T-helper 2 cell treated with Interferon-gamma antibody and Interleukin-4, amounts not matched to agents 5 μg/mL and 100 μg/mL, for 36 hours (primary cell): Measurements from ENCODE around the gene RAP2C.

Experiments
- DNase-seq: peaks from one replicate; pipeline ENCODE4 v3.0.0; 2021; ENCODE audit warnings: low spot score
- H3K27ac Mint-ChIP-seq: one replicate; pipeline ENCODE4 v1.8.0; 2021; ENCODE audit warnings: mild to moderate bottlenecking, mixed read lengths
- H3K27me3 Mint-ChIP-seq: one replicate; pipeline ENCODE4 v1.8.0; 2021; ENCODE audit warnings: low read depth, mixed read lengths
- H3K36me3 Mint-ChIP-seq: one replicate; pipeline ENCODE4 v1.8.0; 2021; ENCODE audit warnings: low read depth, mixed read lengths
- H3K4me1 Mint-ChIP-seq: one replicate; pipeline ENCODE4 v1.8.0; 2021; ENCODE audit warnings: low read depth, mixed read lengths
- H3K4me3 Mint-ChIP-seq: one replicate; pipeline ENCODE4 v1.8.0; 2022; ENCODE audit warnings: mild to moderate bottlenecking, moderate library complexity, mixed read lengths
- H3K9me3 Mint-ChIP-seq: one replicate; pipeline ENCODE4 v1.8.0; 2021; ENCODE audit warnings: mixed read lengths

Gene RAP2C

DNA sequence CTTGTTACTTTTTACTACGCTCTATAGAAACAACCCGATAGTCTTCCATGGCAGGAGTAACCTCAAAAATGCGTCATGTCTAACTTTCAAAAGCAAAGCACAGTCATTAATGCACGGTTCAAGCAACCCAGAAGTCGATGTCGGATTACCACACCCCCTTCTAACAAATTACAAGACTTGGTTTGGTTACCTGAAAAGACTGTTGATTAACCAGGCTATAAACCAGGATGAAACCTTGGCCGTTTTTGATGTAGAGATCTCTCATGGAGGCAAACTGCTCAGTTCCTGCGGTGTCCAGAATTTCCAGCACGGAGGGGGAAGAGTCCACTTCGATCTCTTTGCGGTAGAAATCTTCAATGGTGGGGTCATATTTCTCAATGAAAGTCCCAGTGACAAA, 2.4 kb downstream of the RAP2C start:
- H3K4me1 Mint-ChIP-seq, result peaks cover 24% of the 10 kb centered on the region
- H3K4me3 Mint-ChIP-seq, result peak overlapping the region; percentile 86
- DNase-seq, result peak; percentile 24
- H3K9me3 Mint-ChIP-seq, result no peaks in the 10 kb centered on the region
- no peaks in the 10 kb centered on the region for H3K27me3 Mint-ChIP-seq
- H3K27ac Mint-ChIP-seq, result peak overlapping the region; percentile 98
- H3K36me3 Mint-ChIP-seq, result peaks cover 25% of the 10 kb centered on the region

DNA sequence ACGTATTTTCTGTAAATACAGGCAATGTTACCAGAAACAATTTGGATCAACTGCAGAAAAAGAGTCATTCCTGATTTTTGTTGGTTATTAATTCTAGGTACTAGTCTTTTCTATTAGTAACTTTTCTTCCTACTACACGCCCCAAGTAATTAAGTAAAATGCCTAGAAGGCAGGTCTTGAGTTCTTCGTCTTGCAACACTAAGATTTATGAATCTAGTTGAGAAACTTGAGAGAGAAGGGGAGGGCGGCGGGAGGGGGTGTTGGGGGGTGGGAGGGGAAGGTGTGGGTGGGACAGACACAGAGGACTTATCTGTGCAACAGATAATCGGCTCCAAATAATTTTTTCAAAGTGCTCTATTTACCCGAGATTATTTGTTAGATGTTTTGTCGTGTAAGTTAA, 3.0 kb downstream of the RAP2C start:
- Mint-ChIP-seq H3K36me3 (peaks cover 27% of the 10 kb centered on the region), H3K4me3 (peak overlapping the region; percentile 86), H3K27ac (peak overlapping the region; percentile 98), H3K4me1 (peaks cover 25% of the 10 kb centered on the region), H3K27me3 (no peaks in the 10 kb centered on the region), H3K9me3 (no peaks in the 10 kb centered on the region)
- DNase-seq, result no peak

DNA sequence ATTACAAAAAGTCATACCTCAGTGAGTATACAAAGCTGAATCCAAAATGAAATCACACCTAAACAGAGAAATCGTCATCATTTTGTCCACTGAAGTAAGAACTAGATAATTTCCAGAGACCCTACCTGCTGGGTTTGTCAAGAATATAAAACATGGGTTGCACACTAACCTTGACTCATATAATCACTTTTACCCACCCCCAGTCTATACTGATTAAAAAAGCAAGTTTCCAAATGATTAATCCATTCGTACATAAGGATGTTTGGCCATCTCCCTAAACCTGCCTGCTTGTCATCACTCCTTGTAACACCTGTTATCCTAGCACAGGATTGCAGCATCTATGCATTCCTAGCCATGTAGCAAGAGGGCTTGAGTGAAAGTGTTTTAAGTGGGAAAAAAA, 4.7 kb downstream of the RAP2C start:
- H3K27me3 Mint-ChIP-seq, result no peaks in the 10 kb centered on the region
- no peak overlapping the region for H3K27ac Mint-ChIP-seq
- H3K36me3 Mint-ChIP-seq, result peaks cover 35% of the 10 kb centered on the region
- no peaks in the 10 kb centered on the region for H3K9me3 Mint-ChIP-seq
- H3K4me1 Mint-ChIP-seq, result peaks cover 32% of the 10 kb centered on the region
- no peak for DNase-seq
- peak overlapping the region; percentile 68 for H3K4me3 Mint-ChIP-seq

DNA sequence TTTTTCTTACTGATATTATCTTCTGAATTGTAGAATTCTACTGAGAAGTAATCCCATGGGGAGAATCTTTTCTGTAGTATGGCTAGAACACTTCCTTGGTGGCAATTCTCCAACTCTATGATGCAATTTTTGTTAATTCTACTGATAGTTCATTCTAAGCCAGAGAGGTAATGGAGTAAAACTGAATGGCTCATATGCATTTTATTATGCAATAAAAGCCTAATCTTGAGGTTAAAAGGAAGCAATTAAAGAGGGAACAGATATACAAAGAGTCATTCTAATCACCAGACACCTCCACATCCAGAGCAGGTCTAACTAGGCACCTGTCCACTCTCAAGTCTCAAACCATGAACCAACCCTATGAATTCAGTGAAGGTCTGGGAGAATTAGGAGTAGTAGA, 9.7 kb downstream of the RAP2C start:
- no peak overlapping the region for H3K4me3 Mint-ChIP-seq
- H3K36me3 Mint-ChIP-seq, result peaks cover 31% of the 10 kb centered on the region
- no peak overlapping the region for H3K27ac Mint-ChIP-seq
- no peak for DNase-seq
- no peaks in the 10 kb centered on the region for H3K9me3 Mint-ChIP-seq
- peaks cover 25% of the 10 kb centered on the region for H3K4me1 Mint-ChIP-seq
- no peaks in the 10 kb centered on the region for H3K27me3 Mint-ChIP-seq

DNA sequence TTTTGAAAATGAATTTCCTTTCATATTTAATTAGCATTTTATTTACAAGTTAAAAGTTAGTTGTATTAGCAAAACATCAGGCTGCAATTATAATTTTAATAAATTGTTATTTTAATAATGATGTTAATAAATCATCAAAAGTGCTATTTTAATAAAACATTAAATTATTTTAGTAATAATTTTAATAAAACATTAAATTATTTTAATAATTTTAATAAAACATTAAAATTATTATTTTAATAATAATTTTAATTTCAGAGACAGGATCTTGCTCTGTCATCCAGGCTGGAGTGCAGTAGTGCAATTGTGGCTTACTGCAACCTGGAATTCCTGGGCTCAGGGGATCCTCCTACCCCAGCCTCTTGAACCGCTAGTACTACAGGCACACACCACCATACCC, 10.8 kb downstream of the RAP2C start:
- Mint-ChIP-seq H3K36me3 (peaks cover 22% of the 10 kb centered on the region), H3K27ac (no peak overlapping the region), H3K27me3 (no peaks in the 10 kb centered on the region), H3K9me3 (no peaks in the 10 kb centered on the region), H3K4me1 (peaks cover 22% of the 10 kb centered on the region), H3K4me3 (no peak overlapping the region)
- DNase-seq, result no peak

DNA sequence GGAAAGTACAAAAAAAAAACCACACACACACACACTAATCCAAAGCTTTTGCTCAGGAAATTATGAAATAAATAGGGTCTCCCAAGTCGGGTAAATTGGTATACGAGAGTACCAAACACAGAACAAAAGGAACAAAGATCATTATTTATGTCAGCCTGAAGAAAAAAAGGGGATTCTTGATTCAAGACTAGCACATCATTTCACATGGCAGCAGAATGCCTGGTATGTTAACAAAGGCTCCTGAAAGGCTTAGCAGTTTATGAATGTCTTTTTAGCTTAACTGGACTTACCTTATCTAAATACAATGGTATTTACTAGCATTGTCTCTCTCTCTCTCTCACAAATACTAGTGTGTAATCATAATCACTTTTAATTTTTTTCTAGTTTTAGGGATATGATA, 11.3 kb downstream of the RAP2C start:
- Mint-ChIP-seq H3K27ac (no peak overlapping the region), H3K36me3 (peaks cover 23% of the 10 kb centered on the region), H3K4me1 (peaks cover 22% of the 10 kb centered on the region)

DNA sequence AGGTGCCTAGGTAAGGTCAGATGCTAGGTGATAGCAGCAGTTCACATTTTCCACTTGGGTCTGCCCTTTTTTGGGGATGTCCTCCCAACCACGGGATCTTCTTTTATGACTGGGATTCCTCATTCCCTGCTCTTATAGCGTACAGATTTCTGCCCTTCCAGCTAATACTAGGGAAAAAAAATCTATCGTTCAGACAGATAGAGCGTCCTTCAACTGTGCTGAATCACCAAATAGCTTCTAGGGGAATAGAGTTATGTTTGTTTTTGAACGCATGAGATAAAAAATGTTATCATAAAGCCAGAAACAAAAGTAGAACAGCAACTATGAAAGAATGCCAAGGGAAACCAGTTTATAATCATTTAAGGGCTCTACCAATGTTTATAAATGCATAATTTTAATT, 13.0 kb downstream of the RAP2C start:
- Mint-ChIP-seq H3K27ac (no peak overlapping the region), H3K9me3 (no peaks in the 10 kb centered on the region), H3K36me3 (peaks cover 12% of the 10 kb centered on the region), H3K27me3 (no peaks in the 10 kb centered on the region), H3K4me1 (peaks cover 16% of the 10 kb centered on the region), H3K4me3 (no peak overlapping the region)
- no peak for DNase-seq

More for the DNA sequence above, 11.3 kb downstream of the RAP2C start:
- no peaks in the 10 kb centered on the region for H3K9me3 Mint-ChIP-seq
- no peaks in the 10 kb centered on the region for H3K27me3 Mint-ChIP-seq
- no peak overlapping the region for H3K4me3 Mint-ChIP-seq
- no peak for DNase-seq

DNA sequence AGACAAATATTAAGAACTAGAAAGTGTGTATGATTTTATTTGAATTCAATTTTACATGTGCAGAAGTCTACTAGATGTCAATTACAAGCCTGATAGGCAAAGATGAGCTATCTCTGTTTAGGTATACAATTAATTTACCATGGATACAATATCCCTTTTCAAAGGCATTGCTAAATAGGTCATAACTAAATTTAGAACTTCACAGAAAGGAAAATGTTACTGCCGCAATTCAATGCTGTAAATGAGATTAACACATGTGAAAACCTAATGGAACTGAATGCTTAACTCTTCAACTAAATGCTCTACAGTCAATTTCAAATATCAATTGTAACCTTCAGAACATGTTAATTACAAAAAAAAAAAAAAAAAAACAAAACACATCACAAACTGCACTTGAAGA, 14.6 kb downstream of the RAP2C start:
- Mint-ChIP-seq H3K27ac (no peak overlapping the region), H3K4me3 (no peak overlapping the region), H3K36me3 (peaks cover 5% of the 10 kb centered on the region), H3K9me3 (no peaks in the 10 kb centered on the region), H3K4me1 (peaks cover 9% of the 10 kb centered on the region), H3K27me3 (no peaks in the 10 kb centered on the region)
- no peak for DNase-seq

DNA sequence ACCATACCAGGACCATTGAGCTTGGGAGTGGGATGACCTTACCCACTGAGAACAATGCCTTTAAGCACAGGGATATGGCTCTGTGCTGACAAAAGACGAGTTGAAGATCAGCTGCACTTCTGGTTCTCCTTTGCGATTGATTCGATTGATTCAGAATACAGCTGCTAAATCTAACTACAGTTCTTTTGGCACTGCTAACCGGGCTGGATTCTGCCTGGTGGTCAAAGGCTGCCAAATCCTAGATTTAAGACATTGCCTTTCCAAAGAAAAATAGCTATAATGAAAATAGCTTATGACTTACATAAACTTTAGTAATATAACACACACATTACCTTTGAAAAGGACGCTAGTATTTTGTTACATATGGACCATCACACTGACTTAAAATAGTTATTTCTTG, 18.3 kb downstream of the RAP2C start:
- H3K27me3 Mint-ChIP-seq, result no peaks in the 10 kb centered on the region

DNA sequence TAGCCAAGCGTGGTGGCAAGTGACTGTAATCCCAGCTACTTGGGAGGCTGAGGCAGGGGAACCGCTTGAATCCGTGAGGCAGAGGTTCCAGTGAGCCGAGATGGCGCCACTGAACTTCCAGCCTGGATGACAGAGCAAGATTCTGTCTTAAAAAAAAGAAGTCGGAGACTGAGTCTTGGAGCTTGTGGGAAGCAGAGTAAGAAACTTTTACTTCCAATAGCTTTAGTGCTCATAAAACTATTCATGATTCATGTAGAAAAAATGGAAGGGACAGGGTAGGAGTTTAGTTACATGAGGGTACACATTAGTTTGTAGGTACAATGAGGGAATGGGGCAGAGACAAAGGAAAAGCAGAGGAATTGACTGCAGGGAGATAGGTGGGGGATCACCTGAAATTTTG, 19.3 kb downstream of the RAP2C start:
- Mint-ChIP-seq H3K36me3 (peaks cover 2% of the 10 kb centered on the region), H3K27ac (no peak overlapping the region), H3K4me3 (no peak overlapping the region), H3K27me3 (no peaks in the 10 kb centered on the region), H3K4me1 (no peaks in the 10 kb centered on the region), H3K9me3 (no peaks in the 10 kb centered on the region)
- no peak for DNase-seq

More for the DNA sequence above, 18.3 kb downstream of the RAP2C start:
- Mint-ChIP-seq H3K4me3 (no peak overlapping the region), H3K36me3 (peaks cover 2% of the 10 kb centered on the region), H3K27ac (no peak overlapping the region), H3K4me1 (peaks cover 2% of the 10 kb centered on the region), H3K9me3 (no peaks in the 10 kb centered on the region)
- no peak for DNase-seq

DNA sequence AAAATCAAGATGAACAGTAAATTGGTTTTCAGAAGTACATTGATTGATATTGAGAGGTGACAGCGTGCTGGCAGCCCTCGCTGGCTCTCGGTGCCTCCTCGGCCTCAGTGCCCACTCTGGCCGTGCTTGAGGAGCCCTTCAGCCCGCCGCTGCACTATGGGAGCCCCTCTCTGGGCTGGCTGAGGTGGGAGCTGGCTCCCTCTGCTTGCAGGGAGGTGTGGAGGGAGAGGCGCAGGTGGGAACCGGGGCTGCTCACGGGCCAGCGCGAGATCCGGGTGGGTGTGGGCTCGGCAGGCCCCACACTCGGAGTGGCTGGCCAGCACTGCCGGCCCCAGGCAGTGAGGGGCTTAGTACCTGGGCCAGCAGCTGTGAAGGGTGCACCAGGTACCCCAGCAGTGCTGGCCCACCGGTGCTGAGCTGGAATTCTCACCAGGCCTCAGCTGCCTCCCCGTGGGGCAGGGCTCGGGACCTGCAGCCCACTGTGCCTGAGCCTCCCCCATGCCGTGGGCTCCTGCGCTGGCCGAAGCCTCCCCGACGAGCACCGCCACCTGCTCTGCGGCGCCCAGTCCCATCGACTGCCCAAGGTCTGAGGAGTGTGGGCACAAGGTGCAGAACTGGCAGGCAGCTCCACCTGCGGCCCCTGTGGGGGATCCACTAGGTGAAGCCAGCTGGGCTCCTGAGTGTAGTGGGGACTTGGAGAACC, 25.2 kb downstream of the RAP2C start:
- no peaks in the 10 kb centered on the region for H3K4me1 Mint-ChIP-seq
- DNase-seq, result no peak
- no peak overlapping the region for H3K4me3 Mint-ChIP-seq
- H3K9me3 Mint-ChIP-seq, result no peaks in the 10 kb centered on the region
- H3K27ac Mint-ChIP-seq, result no peak overlapping the region
- no peaks in the 10 kb centered on the region for H3K36me3 Mint-ChIP-seq
- H3K27me3 Mint-ChIP-seq, result no peaks in the 10 kb centered on the region

DNA sequence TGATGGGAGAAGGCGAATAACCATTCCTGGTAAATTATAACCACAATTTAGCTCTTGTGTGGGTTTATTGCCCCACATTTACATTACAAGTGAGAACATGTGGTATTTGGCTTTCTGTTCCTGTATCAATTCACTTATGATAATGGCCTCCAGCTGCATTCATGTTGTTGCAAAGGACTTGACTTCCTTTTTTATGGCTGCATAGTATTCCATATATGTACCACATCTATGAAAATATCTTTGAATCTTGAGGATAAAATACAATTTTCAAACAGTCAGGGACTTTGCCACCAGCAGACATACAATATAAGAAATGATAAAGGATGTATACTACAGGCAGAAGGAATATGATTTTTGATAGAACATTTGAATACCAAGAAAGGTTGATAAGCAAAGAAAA, 27.3 kb downstream of the RAP2C start:
- H3K27me3 Mint-ChIP-seq, result no peaks in the 10 kb centered on the region

DNA sequence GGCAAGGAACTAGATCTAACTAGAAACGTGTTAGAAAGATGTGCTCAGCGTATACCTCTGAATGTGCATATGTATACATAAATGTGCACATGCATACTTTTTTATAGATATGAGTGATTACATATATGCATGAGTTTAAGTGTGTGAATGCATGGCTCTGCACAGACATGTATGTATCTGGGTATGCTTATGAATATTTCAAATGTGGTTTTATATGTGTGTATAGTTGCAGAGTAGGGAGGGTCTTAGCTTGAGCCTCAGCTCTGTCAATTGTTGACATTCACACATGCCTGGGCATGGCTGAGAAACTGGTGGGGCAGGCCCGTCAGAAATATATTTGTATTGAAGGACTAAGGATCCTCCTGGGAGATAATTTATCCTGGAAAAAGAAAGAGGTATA, 31.1 kb downstream of the RAP2C start:
- no peak overlapping the region for H3K4me3 Mint-ChIP-seq
- H3K36me3 Mint-ChIP-seq, result no peaks in the 10 kb centered on the region
- H3K9me3 Mint-ChIP-seq, result no peaks in the 10 kb centered on the region
- H3K27me3 Mint-ChIP-seq, result no peaks in the 10 kb centered on the region
- no peak for DNase-seq
- no peaks in the 10 kb centered on the region for H3K4me1 Mint-ChIP-seq
- H3K27ac Mint-ChIP-seq, result no peak overlapping the region

More for the DNA sequence above, 27.3 kb downstream of the RAP2C start:
- Mint-ChIP-seq H3K27ac (no peak overlapping the region), H3K36me3 (no peaks in the 10 kb centered on the region), H3K9me3 (no peaks in the 10 kb centered on the region), H3K4me1 (no peaks in the 10 kb centered on the region), H3K4me3 (no peak overlapping the region)
- DNase-seq, result no peak

DNA sequence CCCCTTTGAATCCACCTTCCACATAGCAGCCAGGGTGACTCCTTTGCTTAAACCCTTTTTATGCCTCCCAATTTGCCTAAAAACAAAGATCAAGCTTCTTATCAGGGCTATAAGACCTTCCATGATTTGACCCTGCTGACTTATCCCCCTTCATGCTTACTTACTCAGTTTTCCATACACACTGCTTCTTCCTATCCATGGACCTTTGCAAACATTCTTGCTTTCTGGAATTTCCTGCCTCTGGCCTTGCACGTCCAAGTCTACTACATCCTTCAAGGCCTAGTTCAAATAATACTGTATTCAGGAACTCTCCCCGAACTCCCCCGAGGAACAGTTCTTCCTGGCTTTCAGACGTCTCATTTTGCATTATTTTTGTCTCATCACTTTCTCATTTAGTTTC, 31.8 kb downstream of the RAP2C start:
- DNase-seq, result no peak
- Mint-ChIP-seq H3K4me1 (no peaks in the 10 kb centered on the region), H3K36me3 (no peaks in the 10 kb centered on the region), H3K9me3 (no peaks in the 10 kb centered on the region), H3K27ac (no peak overlapping the region), H3K4me3 (no peak overlapping the region), H3K27me3 (no peaks in the 10 kb centered on the region)

DNA sequence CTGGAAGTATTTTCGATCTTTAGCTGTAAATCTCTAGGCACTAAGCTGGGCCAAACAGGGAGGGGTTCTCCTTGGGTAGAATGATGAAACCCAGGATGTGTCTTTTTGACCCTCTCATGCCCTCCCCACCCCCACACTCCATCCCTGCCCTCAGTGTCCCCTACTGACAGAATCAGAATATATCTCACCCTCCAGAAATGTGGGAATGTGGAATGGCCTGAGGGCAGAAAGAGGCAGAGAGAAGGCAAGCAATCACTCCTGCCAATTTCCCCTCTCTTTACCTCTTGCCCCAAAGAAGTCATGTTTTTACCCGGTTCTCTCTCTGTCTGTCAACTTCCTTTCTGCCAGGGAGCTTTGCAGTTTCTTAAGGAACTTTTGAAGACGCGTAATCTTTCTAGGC, 34.4 kb downstream of the RAP2C start:
- Mint-ChIP-seq H3K4me1 (no peaks in the 10 kb centered on the region), H3K4me3 (no peak overlapping the region), H3K27ac (no peak overlapping the region), H3K36me3 (no peaks in the 10 kb centered on the region), H3K27me3 (peaks cover 2% of the 10 kb centered on the region), H3K9me3 (no peaks in the 10 kb centered on the region)
- no peak for DNase-seq
